Keratinocyte (primary cell): ENCODE measurements around the gene C1orf35.

ENCODE experiments used
- CTCF ChIP-seq, 3 experiments: IDR thresholded peaks in 1 of 3; conservative IDR thresholded peaks in 1 of 3; optimal IDR thresholded peaks in 1 of 3; 2 replicates in 2 of 3; 3 replicates in 1 of 3; pipeline versions ENCODE3 to v1.5.1; 2011; ENCODE audit warnings: low read length in 3 of 3, mild to moderate bottlenecking in 3 of 3, moderate library complexity in 2 of 3, control low read depth in 1 of 3, inconsistent platforms in 1 of 3; ENCODE audit not compliant: insufficient read depth in 2 of 3; ENCODE audit errors: extremely low read depth in 1 of 3
- EZH2 ChIP-seq: IDR thresholded peaks from one replicate; pipeline ENCODE4 v1.6.1; 2012; ENCODE audit warnings: inconsistent platforms, mild to moderate bottlenecking, low read length, moderate library complexity

GRCh38 chr1:228088586-228089498 lies 14.3 kb downstream of the C1orf35 start:
- TF ChIP-seq CTCF (optimal IDR thresholded peaks at IDR 0.05 in 1 of 3, IDR thresholded peaks at IDR 0.05 in 1 of 3, conservative IDR thresholded peaks at IDR 0.05 in 1 of 3; ENCODE audit: extremely low read depth in 1 of 3, insufficient read depth in 2 of 3, low read length in 3 of 3) (no peak), EZH2 (no peak)
